Neural cell (in vitro differentiated cells): ENCODE data around the gene B3GAT2. TPM values are rescaled to one million over a fixed set of nuclear protein-coding genes. Genes with fewer than 3 reads are reported as not detected.

Source experiments
- H2AFZ ChIP-seq: fragments of 200-600, 300-800 bp; sonication (generic), shearing (Covaris generic); 2 replicates; pipeline ENCODE4 v1.6.0; 2014; ENCODE audit warnings: low read depth, mild to moderate bottlenecking, antibody characterized with exemption, low read length, moderate library complexity
- H3F3A ChIP-seq: fragments of 200-600 bp; shearing (Covaris generic); 2 replicates; pipeline ENCODE4 v1.6.1; 2016; ENCODE audit warnings: mild to moderate bottlenecking, moderate library complexity, mixed read lengths, antibody characterized with exemption, low read length; ENCODE audit not compliant: insufficient read depth, poor library complexity, severe bottlenecking
- H3K27ac ChIP-seq: fragments of 200-600, 300-800 bp; sonication (generic), shearing (Covaris generic); 2 replicates; pipeline ENCODE4 v1.5.1; 2014; ENCODE audit warnings: mild to moderate bottlenecking, low read length, moderate library complexity
- H3K27me3 ChIP-seq: fragments of 300-800, 200-600 bp; sonication (generic), shearing (Covaris generic); 2 replicates; pipeline ENCODE4 v1.6.0; 2014; ENCODE audit warnings: mild to moderate bottlenecking, low read depth, low read length, moderate library complexity; ENCODE audit not compliant: insufficient read depth
- H3K36me3 ChIP-seq: fragments of 300-800, 200-600 bp; sonication (generic), shearing (Covaris generic); 2 replicates; pipeline ENCODE4 v1.5.1; 2014; ENCODE audit warnings: mild to moderate bottlenecking, antibody characterized with exemption, low read length, moderate library complexity; ENCODE audit not compliant: insufficient read depth
- H3K4me2 ChIP-seq: fragments of 300-800, 200-600 bp; sonication (generic), shearing (Covaris generic); 2 replicates; pipeline ENCODE4 v1.6.0; 2014; ENCODE audit warnings: mild to moderate bottlenecking, low read length
- H3K4me3 ChIP-seq: fragments of 300-800, 200-600 bp; sonication (generic), shearing (Covaris generic); 2 replicates; pipeline ENCODE4 v1.5.1; 2014; ENCODE audit warnings: mild to moderate bottlenecking, low read length, moderate library complexity
- H3K79me2 ChIP-seq: fragments of 200-600 bp; shearing (Covaris generic); replicated peaks from 2 replicates; pipeline ENCODE4 v1.6.0; 2014; ENCODE audit warnings: mild to moderate bottlenecking, low read length, moderate library complexity; ENCODE audit not compliant: insufficient read depth
- H3K9ac ChIP-seq: fragments of 300-800, 200-600 bp; sonication (generic), shearing (Covaris generic); 2 replicates; pipeline ENCODE4 v1.6.1; 2016; ENCODE audit warnings: mild to moderate bottlenecking, low read length, mixed read lengths
- H3K9me2 ChIP-seq: fragments of 200-600 bp; shearing (Covaris generic); 2 replicates; pipeline ENCODE4 v1.6.1; 2016; ENCODE audit warnings: mild to moderate bottlenecking, low read length, mixed read lengths; ENCODE audit not compliant: insufficient read depth
- H3K9me3 ChIP-seq: fragments of 200-600, 300-800 bp; sonication (generic), shearing (Covaris generic); 2 replicates; pipeline ENCODE4 v1.6.1; 2016; ENCODE audit warnings: mild to moderate bottlenecking, mixed run types, low read length, moderate library complexity, mixed read lengths
- H4K20me1 ChIP-seq: fragments of 200-600 bp; shearing (Covaris generic); 2 replicates; pipeline ENCODE4 v1.6.1; 2016; ENCODE audit warnings: mild to moderate bottlenecking, mixed run types; ENCODE audit not compliant: insufficient read depth
- EP300 ChIP-seq: fragments of 450-650 bp; conservative IDR thresholded peaks from 2 replicates; pipeline ENCODE4 v1.6.1; 2014; ENCODE audit warnings: antibody characterized with exemption, mild to moderate bottlenecking, moderate library complexity; ENCODE audit not compliant: poor library complexity, severe bottlenecking
- EZH2 ChIP-seq: fragments of 200-600, 300-800 bp; shearing (Covaris generic), sonication (generic); IDR thresholded peaks from 2 replicates; pipeline ENCODE4 v1.6.1; 2014; ENCODE audit warnings: antibody characterized with exemption, low read length, borderline replicate concordance, mild to moderate bottlenecking; ENCODE audit not compliant: insufficient read depth, poor library complexity, severe bottlenecking
- MXI1 ChIP-seq: fragments of 450-650 bp; conservative IDR thresholded peaks from 2 replicates; pipeline ENCODE4 v1.6.1; 2014; ENCODE audit warnings: antibody characterized with exemption, mild to moderate bottlenecking; ENCODE audit not compliant: poor library complexity, severe bottlenecking
- POLR2AphosphoS5 ChIP-seq: IDR thresholded peaks from 2 replicates; pipeline ENCODE4 v1.6.1; 2012
- RAD21 ChIP-seq: fragments of 450-650 bp; conservative IDR thresholded peaks from 2 replicates; pipeline ENCODE4 v1.6.1; 2014; ENCODE audit warnings: antibody characterized with exemption, mild to moderate bottlenecking, moderate library complexity
- SMC3 ChIP-seq: fragments of 450-650 bp; conservative IDR thresholded peaks from 2 replicates; pipeline ENCODE4 v1.6.1; 2014; ENCODE audit warnings: antibody characterized with exemption, mild to moderate bottlenecking, moderate library complexity; ENCODE audit not compliant: poor library complexity
- TAF1 ChIP-seq: IDR thresholded peaks from 2 replicates; pipeline ENCODE4 v1.6.1; 2012; ENCODE audit warnings: low read depth
- polyA plus RNA-seq: library from polyadenylated mRNA; depleted of rRNA; stranded (reverse); fragments of >200 nt; gene quantifications from 2 replicates; pipeline ENCODE4 v1.2.3, GENCODE V29; 2014
- TF ChIP-seq, protein P1 (sequence below): fragments of 450-650 bp; IDR thresholded peaks from 2 replicates; pipeline ENCODE4 v1.5.1; 2014; ENCODE audit warnings: antibody characterized with exemption, mild to moderate bottlenecking, moderate library complexity; ENCODE audit not compliant: poor library complexity, severe bottlenecking
- TF ChIP-seq, protein P2 (sequence below): IDR thresholded peaks from 2 replicates; pipeline ENCODE4 v1.6.1; 2012; ENCODE audit warnings: borderline replicate concordance

B3GAT2 gene
- polyA plus RNA-seq, 1 donor from 2014 or later = 5.6 TPM

DNA sequence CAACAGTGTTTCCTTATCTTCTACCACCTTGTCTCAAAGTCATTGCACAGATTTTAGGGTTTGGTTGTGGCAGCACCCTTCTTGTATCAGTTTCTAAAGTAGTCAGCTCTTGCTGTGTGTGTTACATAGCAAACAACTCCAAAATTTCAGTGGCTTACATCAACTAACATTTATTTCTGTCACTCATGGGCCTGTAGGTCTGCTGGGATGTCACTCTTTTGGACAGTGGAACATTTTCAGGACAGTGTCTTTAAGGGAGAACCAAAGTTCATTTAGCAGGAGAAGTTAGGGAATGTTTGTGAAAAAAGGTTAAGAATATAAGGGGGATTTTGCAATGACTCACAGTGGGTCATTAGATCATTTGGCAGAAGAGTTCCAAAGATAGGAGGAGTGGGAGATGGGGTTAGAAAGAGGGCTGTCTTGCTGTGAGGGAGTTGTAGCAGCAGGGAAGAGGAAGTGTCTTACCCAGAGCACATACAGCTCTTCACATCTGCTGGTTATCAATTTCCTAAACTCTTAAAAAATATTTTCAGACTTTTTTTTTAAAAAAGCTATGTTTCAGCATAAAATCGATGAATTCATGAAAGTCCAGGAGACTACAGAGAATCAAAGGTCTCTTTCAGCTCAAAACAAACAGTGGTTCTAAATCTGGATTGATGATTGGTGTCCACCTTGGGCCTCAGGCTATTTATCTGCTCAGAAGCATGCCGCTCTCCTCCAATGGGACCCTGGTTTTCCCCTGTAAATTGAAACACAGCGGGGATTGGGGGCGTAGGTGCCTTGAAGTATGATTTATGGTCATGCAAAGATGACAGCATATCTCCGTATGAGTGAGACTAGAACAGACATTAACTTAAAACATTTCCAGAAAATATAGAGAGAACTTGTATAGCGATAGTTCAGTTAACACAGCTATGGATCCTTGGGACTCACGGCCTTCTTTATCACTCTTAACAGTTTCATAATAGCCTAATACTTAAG is 117.3 kb downstream of the B3GAT2 start:
- Histone ChIP-seq H3K27ac (no peak overlapping the region), H4K20me1 (no peaks in the 10 kb centered on the region), H2AFZ (no peak overlapping the region), H3K9ac (no peak overlapping the region), H3K9me3 (no peaks in the 10 kb centered on the region), H3F3A (no peaks in the 10 kb centered on the region), H3K4me3 (no peak overlapping the region), H3K4me2 (no peak overlapping the region), H3K9me2 (no peaks in the 10 kb centered on the region), H3K36me3 (no peaks in the 10 kb centered on the region), H3K27me3 (no peaks in the 10 kb centered on the region), H3K79me2 (no peaks in the 10 kb centered on the region)
- TF ChIP-seq SMC3 (no peak), POLR2AphosphoS5 (no peak), RAD21 (no peak), TAF1 (no peak), EZH2 (no peak), EP300 (no peak), MXI1 (no peak)
- TF ChIP-seq, protein P1, sequence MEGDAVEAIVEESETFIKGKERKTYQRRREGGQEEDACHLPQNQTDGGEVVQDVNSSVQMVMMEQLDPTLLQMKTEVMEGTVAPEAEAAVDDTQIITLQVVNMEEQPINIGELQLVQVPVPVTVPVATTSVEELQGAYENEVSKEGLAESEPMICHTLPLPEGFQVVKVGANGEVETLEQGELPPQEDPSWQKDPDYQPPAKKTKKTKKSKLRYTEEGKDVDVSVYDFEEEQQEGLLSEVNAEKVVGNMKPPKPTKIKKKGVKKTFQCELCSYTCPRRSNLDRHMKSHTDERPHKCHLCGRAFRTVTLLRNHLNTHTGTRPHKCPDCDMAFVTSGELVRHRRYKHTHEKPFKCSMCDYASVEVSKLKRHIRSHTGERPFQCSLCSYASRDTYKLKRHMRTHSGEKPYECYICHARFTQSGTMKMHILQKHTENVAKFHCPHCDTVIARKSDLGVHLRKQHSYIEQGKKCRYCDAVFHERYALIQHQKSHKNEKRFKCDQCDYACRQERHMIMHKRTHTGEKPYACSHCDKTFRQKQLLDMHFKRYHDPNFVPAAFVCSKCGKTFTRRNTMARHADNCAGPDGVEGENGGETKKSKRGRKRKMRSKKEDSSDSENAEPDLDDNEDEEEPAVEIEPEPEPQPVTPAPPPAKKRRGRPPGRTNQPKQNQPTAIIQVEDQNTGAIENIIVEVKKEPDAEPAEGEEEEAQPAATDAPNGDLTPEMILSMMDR = no peak
- TF ChIP-seq, protein P2, sequence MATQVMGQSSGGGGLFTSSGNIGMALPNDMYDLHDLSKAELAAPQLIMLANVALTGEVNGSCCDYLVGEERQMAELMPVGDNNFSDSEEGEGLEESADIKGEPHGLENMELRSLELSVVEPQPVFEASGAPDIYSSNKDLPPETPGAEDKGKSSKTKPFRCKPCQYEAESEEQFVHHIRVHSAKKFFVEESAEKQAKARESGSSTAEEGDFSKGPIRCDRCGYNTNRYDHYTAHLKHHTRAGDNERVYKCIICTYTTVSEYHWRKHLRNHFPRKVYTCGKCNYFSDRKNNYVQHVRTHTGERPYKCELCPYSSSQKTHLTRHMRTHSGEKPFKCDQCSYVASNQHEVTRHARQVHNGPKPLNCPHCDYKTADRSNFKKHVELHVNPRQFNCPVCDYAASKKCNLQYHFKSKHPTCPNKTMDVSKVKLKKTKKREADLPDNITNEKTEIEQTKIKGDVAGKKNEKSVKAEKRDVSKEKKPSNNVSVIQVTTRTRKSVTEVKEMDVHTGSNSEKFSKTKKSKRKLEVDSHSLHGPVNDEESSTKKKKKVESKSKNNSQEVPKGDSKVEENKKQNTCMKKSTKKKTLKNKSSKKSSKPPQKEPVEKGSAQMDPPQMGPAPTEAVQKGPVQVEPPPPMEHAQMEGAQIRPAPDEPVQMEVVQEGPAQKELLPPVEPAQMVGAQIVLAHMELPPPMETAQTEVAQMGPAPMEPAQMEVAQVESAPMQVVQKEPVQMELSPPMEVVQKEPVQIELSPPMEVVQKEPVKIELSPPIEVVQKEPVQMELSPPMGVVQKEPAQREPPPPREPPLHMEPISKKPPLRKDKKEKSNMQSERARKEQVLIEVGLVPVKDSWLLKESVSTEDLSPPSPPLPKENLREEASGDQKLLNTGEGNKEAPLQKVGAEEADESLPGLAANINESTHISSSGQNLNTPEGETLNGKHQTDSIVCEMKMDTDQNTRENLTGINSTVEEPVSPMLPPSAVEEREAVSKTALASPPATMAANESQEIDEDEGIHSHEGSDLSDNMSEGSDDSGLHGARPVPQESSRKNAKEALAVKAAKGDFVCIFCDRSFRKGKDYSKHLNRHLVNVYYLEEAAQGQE = no peak

DNA sequence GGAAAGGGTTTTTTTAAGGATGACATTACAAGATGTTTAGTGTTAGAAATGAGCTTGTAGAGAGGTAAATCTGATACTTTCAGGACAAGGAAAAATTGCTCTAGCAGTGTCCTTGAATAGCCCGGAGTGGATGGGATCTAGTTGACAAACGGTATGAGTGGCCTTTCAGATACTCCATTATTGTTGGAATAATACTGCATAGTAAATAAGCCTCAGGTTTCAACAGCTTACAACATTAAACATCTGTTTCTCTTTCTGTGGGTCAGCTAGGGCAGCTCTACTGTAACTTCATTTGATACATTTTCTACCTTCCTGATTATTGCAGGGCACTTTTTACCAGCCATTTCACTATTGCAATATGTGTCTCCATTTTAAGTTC is 118.0 kb downstream of the B3GAT2 start:
- Histone ChIP-seq H3K79me2 (no peaks in the 10 kb centered on the region), H3K9me3 (no peaks in the 10 kb centered on the region), H3K27me3 (no peaks in the 10 kb centered on the region), H3K4me2 (no peak overlapping the region), H3K27ac (no peak overlapping the region), H4K20me1 (no peaks in the 10 kb centered on the region), H3K36me3 (no peaks in the 10 kb centered on the region), H3K9ac (no peak overlapping the region), H3K9me2 (no peaks in the 10 kb centered on the region), H2AFZ (no peak overlapping the region), H3F3A (no peaks in the 10 kb centered on the region), H3K4me3 (no peak overlapping the region)
- TF ChIP-seq SMC3 (no peak), EP300 (no peak), MXI1 (no peak), TAF1 (no peak), POLR2AphosphoS5 (no peak), EZH2 (no peak), RAD21 (no peak)
- TF ChIP-seq, protein P2 = no peak
- TF ChIP-seq, protein P1 = no peak
